Medulla oblongata (tissue), 1 donor: ENCODE measurements around the gene PHF1.
A peak's percentile ranks its signal among the peaks of the same experiment; 100 is the strongest.
"Not testable (repeated sequence)": the region's sequence is repeated elsewhere in the genome, so short reads cannot be mapped to it uniquely, and the experiment has no call there.

ENCODE experiments used
- DNase-seq: peaks from one replicate; pipeline ENCODE4 v3.0.0-alpha.2; 2015; ENCODE audit errors: extremely low spot score

Gene PHF1

DNA sequence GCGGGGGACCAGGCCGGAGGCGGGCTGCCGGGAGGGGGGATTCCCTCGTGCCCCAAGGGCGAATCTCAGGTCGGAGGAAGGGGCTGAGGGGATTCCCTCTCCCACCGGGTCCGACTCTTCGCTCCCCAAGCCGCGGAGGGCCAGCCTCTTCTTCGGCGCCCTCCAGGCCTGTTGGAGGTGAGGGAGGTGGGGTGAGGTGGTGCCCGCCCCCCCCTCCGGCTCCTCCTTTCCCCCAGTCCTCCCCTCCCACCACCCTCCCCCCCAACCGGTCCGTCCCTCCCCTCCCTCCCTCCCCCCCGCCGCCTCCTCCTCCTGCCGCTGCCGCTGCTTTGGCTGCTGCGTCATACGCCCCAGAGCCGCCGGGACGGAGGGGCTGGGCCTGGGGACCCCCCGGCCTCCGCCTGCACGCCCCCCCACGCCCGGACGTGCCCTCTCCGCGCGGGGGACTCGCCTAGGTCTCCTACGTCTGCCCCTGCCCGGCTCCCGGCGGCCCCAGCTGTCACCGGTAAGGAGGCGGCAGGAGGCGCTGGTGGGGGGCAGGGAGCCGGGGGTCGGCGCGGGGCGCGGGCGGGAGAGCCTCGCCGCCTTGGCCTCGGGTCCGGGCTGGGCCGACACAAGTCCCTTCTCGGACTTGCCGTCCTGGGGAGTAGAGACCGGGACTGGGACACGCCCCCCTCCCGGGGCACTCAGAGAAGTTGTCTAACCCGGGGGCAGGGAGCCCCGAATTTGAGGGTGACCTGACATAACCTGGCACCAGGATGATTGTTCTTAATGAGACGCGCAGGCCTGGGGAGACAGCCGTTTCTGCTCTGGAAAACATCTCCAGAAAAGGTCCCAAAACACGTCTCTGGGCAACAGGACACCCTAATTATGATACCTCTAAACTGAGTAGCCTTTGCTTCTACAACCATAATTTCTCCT, at the start of gene PHF1:
TSS of gene PHF1 (plus strand) at position 304 of the 921 bp plus-strand sequence. CDS start 1,250 bp downstream, outside the sequence.
- DNase-seq, result no peak

DNA sequence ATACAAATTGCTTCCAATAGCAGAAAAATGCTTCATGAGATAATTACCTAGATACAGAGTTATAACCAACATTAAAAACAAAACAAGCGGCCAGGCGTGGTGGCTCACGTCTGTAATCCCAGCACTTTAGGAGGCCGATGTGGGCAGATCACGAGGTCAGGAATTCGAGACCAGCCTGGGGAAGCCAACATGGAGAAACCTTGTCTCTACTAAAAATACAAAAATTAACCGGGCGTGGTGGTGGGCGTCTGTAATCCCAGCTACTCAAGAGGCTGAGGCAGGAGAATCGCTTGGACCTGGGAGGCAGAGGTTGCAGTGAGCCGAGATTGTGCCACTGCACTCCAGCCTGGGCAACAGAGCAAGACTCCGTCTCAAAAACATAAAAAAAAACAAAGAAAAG, 47.3 kb upstream of the PHF1 start:
- not testable (repeated sequence) for DNase-seq

DNA sequence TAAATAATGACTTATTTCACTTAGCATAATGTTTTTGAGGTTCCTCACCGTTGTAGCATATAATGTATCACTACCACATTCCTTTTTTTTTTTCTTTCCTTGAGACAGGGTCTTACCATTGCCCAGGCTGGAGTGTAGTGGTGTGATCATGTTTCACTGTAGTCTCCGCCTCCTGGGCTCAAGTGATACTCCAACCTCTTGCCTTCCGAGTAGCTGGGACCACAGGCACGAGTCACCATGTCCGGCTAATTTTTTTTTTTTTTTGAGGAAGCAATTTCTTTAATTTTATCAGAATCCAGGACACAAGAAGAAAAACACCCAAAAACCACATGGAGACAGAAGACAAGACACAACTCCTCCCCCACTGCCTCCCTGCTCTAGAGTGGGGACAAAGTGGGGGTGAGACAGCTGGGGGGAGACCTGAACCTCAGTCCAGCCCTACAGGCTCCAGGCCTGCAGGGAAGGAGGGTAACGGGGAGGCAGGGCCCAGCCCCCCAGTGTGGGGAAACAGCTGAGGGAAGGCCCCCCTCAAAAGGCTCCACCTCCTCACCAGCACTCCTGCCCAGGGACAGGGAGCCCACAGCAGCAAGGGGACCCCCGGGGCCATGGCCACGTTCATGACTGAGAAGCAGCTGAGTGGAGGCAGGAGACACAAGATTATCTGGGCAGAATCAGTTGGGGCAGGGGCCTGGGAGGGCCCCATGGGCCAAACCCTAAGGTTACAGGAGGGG, 46.2 kb upstream of the PHF1 start:
- DNase-seq, result not testable (repeated sequence)

GRCh38 chr6:33365206-33365971, 45.4 kb upstream of the PHF1 start:
- DNase-seq, result not testable (repeated sequence)

- DNase-seq, result no peak
Observed at GRCh38 chr6:33367009-33367714, 43.7 kb upstream of the PHF1 start.

DNA sequence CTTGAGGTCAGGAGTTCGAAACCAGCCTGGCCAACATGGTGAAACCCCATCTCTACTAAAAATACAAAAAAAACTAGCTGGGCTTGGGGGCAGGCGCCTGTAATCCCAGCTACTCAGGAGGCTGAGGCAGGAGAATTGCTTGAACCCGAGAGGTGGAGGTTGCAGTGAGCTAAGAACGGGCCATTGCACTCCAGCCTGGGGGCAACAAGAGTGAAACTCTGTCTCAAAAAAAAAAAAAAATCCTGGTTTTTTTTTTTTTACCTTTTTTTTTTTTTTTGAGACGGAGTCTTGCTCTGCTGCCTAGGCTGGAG, 43.1 kb upstream of the PHF1 start:
- DNase-seq, result not testable (repeated sequence)

DNA sequence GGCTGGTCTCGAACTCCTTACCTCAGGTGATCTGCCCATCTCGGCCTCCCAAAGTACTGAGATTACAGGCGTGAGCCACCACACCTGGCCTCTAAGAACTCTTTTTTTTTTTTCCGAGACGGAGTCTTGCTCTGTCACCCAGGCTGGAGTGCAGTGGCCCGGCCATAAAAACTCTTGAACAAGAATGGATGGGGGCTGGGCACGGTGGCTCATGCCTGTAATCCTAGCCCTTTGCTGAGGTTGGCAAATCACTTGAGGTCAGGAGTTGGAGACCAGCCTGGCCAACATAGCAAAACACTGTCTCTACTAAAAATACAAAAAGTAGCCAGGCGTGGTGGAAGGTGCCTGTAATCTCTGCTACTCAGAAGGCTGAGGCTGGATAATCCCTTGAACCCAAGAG, 38.9 kb upstream of the PHF1 start:
- DNase-seq, result not testable (repeated sequence)

DNA sequence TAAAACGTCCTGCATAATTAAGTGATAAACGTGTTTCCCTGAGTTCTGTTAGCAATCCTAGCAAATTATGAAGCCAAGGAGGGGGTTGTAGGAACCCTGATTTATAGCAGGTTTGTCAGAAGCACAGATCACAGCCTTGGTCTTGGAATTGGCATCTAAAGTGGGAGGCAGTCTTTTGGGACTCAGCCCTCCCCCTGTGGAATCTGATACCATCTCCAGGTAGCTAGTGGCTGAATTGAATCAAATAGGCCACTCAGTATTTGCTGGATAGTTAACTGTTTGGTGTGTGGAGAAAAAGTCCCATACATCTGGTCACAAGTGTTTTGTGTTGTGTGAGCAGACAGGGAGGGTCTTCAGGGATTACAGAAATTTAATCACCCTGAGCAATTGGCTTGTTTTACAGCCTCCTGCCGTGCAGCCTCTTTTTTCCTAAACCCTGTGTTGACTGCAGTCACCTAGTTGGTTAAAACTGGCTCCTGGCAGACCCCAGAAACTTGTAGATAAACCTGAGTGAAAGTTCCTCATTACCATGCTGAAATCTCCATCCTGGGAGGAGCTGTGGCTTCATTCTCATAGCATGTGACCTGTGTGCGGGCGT, 38.2 kb upstream of the PHF1 start:
- DNase-seq, result no peak

DNA sequence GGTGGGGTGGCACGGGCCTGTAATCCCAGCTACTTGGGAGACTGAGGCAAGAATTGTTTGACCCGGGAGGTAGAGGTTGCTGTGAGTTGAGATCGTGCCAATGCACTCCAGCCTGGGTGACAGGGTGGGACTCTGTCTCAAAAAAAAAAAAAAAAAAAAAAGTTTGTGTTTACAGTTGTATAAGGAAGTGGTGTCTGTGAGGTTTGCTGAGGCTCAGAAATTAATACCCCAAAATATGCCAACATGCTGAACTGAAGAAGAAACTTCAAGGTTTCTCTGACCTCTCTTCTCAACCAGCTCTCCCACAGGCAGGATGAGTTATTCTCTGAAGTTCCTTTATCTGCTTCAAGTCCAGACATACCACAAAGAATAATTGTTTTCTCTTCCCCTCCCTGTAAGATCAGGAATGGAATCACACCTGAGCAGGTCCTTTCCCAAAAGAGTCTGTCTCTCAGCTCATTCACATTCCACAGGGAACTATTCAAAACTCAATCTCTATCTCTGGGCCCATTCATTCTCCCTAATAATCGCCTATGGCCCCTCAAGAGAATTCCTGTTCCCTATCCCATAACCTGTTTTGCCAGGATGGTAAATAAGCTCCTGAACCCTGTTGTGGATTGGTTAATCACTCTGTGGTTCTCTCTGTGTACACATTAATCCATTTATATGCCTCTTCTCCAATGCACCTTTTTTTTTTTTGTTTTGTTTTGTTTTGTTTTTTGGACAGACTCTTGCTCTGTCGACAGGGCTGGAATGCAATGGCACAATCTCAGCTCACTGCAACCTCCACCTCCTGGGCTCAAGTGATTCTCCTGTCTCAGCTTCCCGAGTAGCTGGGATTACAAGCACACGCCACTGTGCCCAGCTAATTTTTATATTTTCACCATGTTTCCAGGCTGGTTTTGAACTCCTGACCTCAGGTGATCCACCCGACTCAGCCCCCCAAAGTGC, 36.6 kb upstream of the PHF1 start:
- DNase-seq, result no peak

DNA sequence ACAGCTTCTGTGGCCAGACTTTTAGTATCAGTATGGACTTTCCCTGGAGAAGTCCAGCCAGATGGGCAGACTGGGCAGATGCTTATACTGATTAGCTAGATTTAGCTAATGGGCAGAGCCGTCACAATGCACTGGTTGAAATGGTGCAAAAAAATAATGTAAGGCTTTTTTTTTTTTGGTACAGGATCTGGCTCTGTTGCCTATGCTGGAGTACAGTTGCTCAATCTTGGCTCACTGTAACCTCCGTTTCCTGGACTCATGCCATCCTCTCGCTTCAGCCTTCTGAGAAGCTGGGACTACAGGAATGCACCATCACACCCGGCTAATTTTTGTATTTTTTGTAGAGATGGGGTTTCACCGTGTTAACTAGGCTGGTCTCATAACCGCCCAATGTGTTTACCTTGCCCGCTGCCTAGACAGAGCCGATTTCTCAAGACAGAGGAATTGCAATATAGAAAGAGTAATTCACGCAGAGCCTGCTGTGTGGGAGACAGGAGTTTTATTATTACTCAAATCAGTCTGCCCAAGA, 35.6 kb upstream of the PHF1 start:
- peak; percentile 69 for DNase-seq

DNA sequence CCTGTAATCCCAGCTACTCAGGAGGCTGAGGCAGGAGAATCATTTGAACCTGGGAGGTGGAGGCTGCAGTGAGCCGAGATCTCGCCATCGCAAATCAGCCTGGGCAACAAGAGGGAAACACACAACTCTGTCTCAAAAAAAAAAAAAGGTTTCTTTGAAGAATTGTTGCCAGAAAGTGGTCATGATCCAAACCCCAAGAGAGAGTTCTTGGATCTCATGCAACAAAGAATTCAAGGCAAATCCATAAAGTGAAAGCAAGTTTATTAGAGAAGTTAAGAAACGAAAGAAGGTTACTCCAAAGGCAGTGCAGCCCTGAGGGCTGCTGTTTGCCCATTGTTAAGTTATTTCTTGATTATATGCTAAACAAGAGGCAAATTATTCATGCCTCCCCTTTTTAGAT, 33.6 kb upstream of the PHF1 start:
- DNase-seq, result no peak

DNA sequence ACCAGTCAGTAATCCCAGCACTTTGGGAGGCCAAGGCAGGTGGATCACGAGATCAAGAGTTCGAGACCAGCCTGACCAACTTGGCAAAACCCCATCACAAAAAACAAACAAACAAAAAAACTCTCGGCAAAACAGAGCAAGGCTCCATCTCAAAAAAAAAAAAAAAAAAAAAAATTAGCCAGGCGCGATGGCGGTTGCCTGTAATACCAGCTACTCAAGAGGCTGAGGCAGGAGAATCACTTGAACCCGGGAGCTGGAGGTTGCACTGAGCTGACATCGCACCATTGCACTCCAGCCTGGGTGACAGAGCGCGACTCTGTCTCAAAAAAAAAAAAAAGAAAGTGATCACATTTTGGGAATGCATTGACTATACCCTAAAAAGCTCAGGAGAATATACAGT, 31.6 kb upstream of the PHF1 start:
- not testable (repeated sequence) for DNase-seq

DNA sequence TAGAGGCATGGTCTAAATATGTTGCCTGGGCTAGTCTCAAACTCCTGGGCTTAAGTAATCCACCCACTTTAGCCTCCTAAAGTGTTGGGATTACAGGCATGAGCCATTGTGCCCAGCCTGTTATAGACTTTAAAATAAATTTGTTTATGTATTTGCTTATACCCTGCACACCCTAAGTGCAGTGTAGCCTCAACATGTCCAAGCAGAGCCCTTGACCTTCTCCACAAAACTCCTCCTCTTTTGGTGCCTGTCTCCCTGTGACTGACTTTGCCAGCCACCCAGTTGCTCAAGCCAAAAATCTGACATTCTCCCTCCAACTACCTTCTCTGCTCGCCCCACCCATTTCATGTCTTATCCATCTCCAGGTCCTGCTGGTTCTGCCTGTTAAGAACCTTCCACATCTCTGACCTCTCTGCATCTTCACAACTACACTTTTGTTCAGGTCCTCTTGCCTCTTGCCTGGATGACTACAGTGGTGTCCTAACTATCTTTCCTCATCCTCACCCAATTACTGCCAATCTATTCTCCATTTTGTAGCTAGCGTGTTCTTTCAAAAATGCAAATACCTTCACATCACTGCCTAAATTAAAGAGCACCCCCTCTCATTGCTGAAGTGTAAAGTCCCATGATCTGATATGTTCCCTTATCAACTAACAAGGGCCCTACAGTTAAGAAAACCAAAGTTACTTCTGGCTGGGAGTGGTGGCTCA, 30.4 kb upstream of the PHF1 start:
- no peak for DNase-seq

DNA sequence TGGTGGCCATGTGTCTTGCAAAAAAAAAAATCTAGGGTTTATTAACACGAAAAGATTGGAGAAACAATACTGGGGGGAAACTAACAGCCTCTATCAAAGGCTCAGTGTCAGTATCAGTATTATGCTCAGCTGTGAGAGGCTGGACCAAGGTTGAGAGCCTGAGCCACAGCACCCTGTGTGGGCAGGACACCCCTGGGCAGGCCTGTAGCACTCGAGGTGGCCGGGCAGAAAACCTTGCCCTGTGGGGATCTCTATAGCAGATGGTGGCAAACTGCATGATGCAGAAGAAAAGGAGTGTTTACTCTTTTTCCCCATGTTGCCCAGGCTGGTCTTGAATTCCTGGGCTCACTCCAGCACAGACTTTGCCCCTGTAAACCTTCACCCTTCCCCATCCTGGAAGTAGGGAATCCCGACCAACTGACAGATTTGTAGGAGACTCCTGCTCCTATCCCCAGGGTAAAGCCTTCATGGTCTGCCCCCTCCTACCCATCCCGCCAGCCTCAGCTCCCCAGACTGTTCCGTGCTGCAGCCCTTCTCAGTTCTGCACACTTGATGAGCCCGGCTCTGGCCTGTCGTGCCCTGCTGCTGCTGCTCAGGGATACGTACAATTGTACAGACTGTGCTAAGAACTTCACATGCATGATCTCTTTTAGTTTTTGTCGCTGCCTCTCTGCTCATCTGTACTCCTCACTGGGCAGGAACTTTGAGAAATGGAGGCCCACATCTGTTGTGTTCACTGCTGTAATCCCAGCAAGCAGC, 27.2 kb upstream of the PHF1 start:
- no peak for DNase-seq

GRCh38 chr6:33384581-33385020, 26.2 kb upstream of the PHF1 start:
- no peak for DNase-seq

DNA sequence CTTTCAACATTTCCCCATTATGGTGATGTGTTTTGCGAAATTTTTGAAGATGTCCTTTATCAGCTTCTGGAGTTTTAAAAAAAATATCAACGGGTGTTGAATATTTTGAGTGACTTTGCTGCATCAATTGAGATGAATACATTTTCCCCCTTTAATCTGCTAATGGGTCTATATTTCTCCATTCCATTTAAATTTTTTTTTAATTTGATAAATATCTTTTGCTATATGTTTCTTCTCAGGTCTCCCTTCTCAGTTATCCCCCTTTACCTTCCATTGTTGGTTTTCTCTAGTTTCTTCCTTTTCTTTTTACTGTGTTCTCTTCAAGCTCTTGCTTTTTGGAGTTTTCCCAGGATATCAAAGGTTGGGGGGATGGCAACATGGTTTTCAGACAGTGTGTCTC, 20.6 kb upstream of the PHF1 start:
- no peak for DNase-seq

DNA sequence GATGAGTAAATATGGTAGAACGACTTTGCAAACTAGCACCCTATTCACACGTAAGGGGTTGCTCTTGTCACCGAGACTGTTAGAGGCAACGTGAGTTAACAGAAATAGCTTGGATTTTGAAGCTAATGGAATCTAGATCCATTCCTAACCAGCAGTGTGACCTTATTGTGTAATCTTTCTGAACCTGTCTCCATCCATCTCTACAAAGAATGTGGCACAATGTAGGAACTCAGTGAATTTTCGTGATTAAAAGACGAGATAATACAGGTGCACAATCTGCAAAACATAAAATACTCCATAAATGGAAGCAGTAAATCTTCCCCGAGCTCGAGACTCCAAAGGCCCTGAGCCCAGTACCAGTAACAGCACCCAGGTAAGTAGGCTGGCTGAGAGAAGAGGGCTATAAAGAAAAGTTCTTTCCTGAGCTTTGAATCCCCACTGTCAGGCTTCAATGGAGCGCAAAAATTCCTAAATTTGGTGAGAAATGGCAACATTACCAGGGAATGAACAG, 20.0 kb upstream of the PHF1 start:
- no peak for DNase-seq

DNA sequence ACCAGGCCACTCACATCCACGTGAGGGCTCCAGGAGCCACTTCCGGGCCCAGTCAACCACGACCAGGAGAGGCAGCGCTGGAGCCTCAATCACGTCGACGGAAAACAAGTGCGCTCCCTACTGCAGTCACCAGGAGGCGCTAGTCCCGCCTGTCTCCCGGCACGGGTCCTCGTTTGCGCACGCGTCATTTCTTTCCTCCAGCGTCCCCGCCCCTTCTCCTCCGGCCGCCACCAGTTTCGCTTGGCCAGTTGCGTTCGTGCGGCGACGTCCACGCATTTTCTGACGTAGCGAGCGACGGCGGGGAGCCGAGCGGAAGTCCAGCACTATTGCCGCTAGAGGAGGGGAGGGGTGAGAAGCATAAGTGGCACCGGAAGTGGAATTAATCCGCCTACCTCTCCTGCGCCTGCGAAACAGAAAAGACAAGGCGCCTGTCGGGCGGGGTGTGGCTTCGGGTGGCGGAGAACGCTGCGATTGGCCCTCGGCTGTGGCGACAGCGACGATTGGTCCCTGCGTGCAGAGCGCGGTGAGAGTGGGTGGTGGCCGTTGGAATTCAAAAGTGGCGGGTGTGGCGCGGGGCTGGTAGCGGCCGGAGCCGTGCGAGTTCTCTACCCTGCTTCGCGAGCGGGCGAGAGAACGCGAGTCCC, 19.4 kb upstream of the PHF1 start, which contains the start of gene KIFC1:
TSS of gene KIFC1 (plus strand) at position 546 of the 644 bp plus-strand sequence. CDS start 163 bp downstream, outside the sequence.
- peak; percentile 100 for DNase-seq
